Parathyroid adenoma (tissue), 2 donors: ENCODE measurements around the gene C1QL2.

ENCODE experiments used
- H2AFZ ChIP-seq: fragments of 300-600 bp; sonication (generic); one replicate; pipeline ENCODE4 v1.7.0; 2017; ENCODE audit warnings: antibody characterized with exemption, mild to moderate bottlenecking
- H3K27ac ChIP-seq: fragments of 300-600 bp; sonication (generic); one replicate; pipeline ENCODE4 v1.7.0; 2017
- H3K27me3 ChIP-seq: fragments of 300-600 bp; sonication (generic); one replicate; pipeline ENCODE4 v1.7.0; 2017; ENCODE audit warnings: low read length; ENCODE audit not compliant: control insufficient read depth, insufficient read depth
- H3K36me3 ChIP-seq: fragments of 300-600 bp; sonication (generic); one replicate; pipeline ENCODE4 v1.7.0; 2017; ENCODE audit warnings: low read length; ENCODE audit not compliant: control insufficient read depth, insufficient read depth
- H3K4me1 ChIP-seq: fragments of 300-600 bp; sonication (generic); one replicate; pipeline ENCODE4 v1.7.0; 2017; ENCODE audit warnings: control low read depth
- H3K4me2 ChIP-seq: fragments of 300-600 bp; sonication (generic); one replicate; pipeline ENCODE4 v1.7.0; 2017; ENCODE audit warnings: low read length
- H3K4me3 ChIP-seq: fragments of 300-600 bp; sonication (generic); one replicate; pipeline ENCODE4 v1.7.0; 2017; ENCODE audit warnings: low read depth, low read length
- H3K79me2 ChIP-seq: fragments of 300-600 bp; sonication (generic); one replicate; pipeline ENCODE4 v1.7.0; 2017; ENCODE audit warnings: control low read depth
- H3K9ac ChIP-seq: fragments of 300-600 bp; sonication (generic); one replicate; pipeline ENCODE4 v1.7.0; 2017; ENCODE audit warnings: mild to moderate bottlenecking
- H3K9me3 ChIP-seq: fragments of 300-600 bp; sonication (generic); one replicate; pipeline ENCODE4 v1.7.0; 2017; ENCODE audit warnings: low read length; ENCODE audit not compliant: control insufficient read depth
- CTCF ChIP-seq: fragments of 300-600 bp; sonication (generic); IDR thresholded peaks from one replicate; pipeline ENCODE4 v1.7.0; 2017; ENCODE audit warnings: antibody characterized with exemption, mild to moderate bottlenecking
- donor health status: primary hyperparathyroidism.

Gene C1QL2

GRCh38 chr2:119158563-119159347, at the start of gene C1QL2:
TSS of gene C1QL2 (minus strand) at chr2:119158751. CDS start at chr2:119158269, 482 bp downstream.
- no peaks in the 10 kb centered on the region for H3K4me1 ChIP-seq
- no peak within 1 kb of the TSS for H3K4me2 ChIP-seq
- no peaks in the 10 kb centered on the region for H3K9me3 ChIP-seq
- H2AFZ ChIP-seq: peak within 1 kb of the TSS; percentile 74
- H3K79me2 ChIP-seq: no peaks in the 10 kb centered on the region
- H3K4me3 ChIP-seq: no peak within 1 kb of the TSS
- no peak within 1 kb of the TSS for H3K27ac ChIP-seq
- H3K9ac ChIP-seq: no peak within 1 kb of the TSS
- H3K27me3 ChIP-seq: peaks cover under 1% of the 10 kb centered on the region
- peak; percentile 24 for TF ChIP-seq CTCF
- H3K36me3 ChIP-seq: no peaks in the 10 kb centered on the region

- no peaks in the 10 kb centered on the region for H3K9me3 ChIP-seq
- TF ChIP-seq CTCF: no peak
- H3K4me2 ChIP-seq: no peak overlapping the region
- no peak overlapping the region for H2AFZ ChIP-seq
- no peaks in the 10 kb centered on the region for H3K27me3 ChIP-seq
- no peak overlapping the region for H3K27ac ChIP-seq
- H3K4me1 ChIP-seq: no peaks in the 10 kb centered on the region
- no peak overlapping the region for H3K9ac ChIP-seq
- no peaks in the 10 kb centered on the region for H3K36me3 ChIP-seq
- H3K4me3 ChIP-seq: no peak overlapping the region
- no peaks in the 10 kb centered on the region for H3K79me2 ChIP-seq
Measured at GRCh38 chr2:119207447-119207846, 48.9 kb upstream of the C1QL2 start.

DNA sequence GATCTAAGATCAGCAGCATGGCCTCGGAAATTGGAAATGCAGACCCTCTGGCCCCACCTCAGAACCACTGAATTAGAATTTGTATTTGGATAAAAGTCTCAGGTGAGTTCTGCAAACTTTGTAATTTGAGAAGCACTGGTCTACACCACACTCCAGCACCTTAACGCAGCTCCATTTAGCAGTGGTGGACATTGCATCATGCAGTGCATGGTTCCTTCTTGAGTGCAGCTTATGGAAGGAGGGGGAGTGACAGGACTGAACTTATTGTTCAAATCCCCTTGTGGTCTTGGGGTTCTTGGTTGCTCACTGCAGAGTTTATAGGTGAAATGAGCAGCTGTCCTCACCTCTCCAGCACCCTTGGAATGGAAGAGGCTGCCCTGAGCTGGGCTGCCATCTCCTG, 47.6 kb upstream of the C1QL2 start:
- H3K4me2 ChIP-seq: no peak overlapping the region

DNA sequence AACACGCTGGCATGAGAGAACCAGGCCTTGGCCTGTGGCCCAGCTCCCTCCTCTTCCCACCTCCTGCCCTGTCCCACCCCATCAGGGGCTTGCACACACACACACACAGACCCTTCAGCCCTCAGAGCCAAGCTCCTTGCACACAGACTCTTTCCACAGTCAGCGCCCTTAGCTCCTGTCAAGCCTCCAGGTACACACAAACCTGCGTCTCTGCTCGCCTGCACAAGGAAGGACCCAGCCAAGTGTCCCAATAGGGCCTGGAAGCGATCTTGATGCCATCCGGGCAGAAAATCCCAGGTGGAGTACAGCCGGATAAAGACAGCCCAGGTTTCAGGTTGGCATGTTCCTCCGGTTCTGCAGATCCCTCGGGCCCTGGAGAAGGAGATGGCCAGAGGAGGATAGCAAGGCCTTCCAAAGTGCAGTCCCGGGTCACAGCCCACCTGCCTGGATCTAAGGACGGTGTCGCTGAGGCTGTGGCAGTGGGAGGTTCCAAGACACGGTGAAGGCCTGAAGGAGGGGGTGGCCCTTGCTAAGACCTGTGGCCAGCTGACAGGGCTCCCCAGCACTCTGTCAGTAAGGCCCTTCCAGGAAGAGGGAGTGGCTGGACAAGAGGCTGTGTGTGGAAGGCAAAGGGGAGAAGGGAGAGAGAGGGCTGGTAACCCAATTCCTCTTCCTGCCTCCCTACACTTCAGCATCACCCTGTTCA, 46.6 kb upstream of the C1QL2 start:
- Histone ChIP-seq H3K36me3 (no peaks in the 10 kb centered on the region), H3K27ac (no peak overlapping the region), H3K27me3 (no peaks in the 10 kb centered on the region), H3K79me2 (no peaks in the 10 kb centered on the region), H3K4me2 (no peak overlapping the region), H3K9me3 (no peaks in the 10 kb centered on the region), H3K4me1 (no peaks in the 10 kb centered on the region), H2AFZ (peak overlapping the region; percentile 56), H3K9ac (no peak overlapping the region), H3K4me3 (no peak overlapping the region)
- no peak for TF ChIP-seq CTCF

More for the DNA sequence above, 47.6 kb upstream of the C1QL2 start:
- H3K79me2 ChIP-seq: no peaks in the 10 kb centered on the region
- H3K4me3 ChIP-seq: no peak overlapping the region
- no peaks in the 10 kb centered on the region for H3K9me3 ChIP-seq
- H3K9ac ChIP-seq: no peak overlapping the region
- TF ChIP-seq CTCF: no peak
- no peaks in the 10 kb centered on the region for H3K27me3 ChIP-seq
- H3K36me3 ChIP-seq: no peaks in the 10 kb centered on the region
- H3K27ac ChIP-seq: no peak overlapping the region
- no peaks in the 10 kb centered on the region for H3K4me1 ChIP-seq
- no peak overlapping the region for H2AFZ ChIP-seq
